Smooth muscle cell (in vitro differentiated cells): ENCODE measurements around the gene NDUFA12. TPM values are rescaled to one million over a fixed set of nuclear protein-coding genes. Genes with fewer than 3 reads are reported as not detected.

Experiments used
- DNase-seq: peaks from one replicate; lab custom pipeline; 2025; ENCODE audit not compliant: unreplicated experiment; lab: John Stamatoyannopoulos, UW
- H2AFZ ChIP-seq: fragments of 200-600 bp; sonication (generic); 2 replicates; pipeline ENCODE4 v1.6.0; 2016; ENCODE audit warnings: antibody characterized with exemption, low read depth, mild to moderate bottlenecking
- H3F3A ChIP-seq: fragments of 200-600 bp; sonication (generic); 2 replicates; pipeline ENCODE4 v1.6.0; 2017; ENCODE audit warnings: antibody characterized with exemption, low read depth
- H3K27ac ChIP-seq: fragments of 200-600 bp; sonication (generic); 2 replicates; pipeline ENCODE4 v1.5.1; 2016; ENCODE audit warnings: low read depth, mild to moderate bottlenecking
- H3K27me3 ChIP-seq: fragments of 200-600 bp; sonication (generic); 2 replicates; pipeline ENCODE4 v1.6.1; 2016; ENCODE audit warnings: low read depth, mild to moderate bottlenecking
- H3K36me3 ChIP-seq: fragments of 200-600 bp; sonication (generic); 2 replicates; pipeline ENCODE4 v1.5.1; 2016; ENCODE audit warnings: low read depth
- H3K4me1 ChIP-seq: fragments of 200-600 bp; sonication (generic); 2 replicates; pipeline ENCODE4 v1.5.1; 2016; ENCODE audit warnings: low read depth
- H3K4me2 ChIP-seq: fragments of 200-600 bp; sonication (generic); 2 replicates; pipeline ENCODE4 v1.6.0; 2016; ENCODE audit warnings: mild to moderate bottlenecking
- H3K4me3 ChIP-seq: fragments of 200-600 bp; sonication (generic); 2 replicates; pipeline ENCODE4 v1.5.1; 2016; ENCODE audit warnings: mild to moderate bottlenecking
- H3K79me2 ChIP-seq: fragments of 200-600 bp; sonication (generic); 2 replicates; pipeline ENCODE4 v1.6.0; 2016; ENCODE audit warnings: low read depth, mild to moderate bottlenecking
- H3K9ac ChIP-seq: fragments of 200-600 bp; sonication (generic); 2 replicates; pipeline ENCODE4 v1.6.0; 2016; ENCODE audit warnings: low read depth
- H3K9me3 ChIP-seq: fragments of 200-600 bp; sonication (generic); replicated peaks from 2 replicates; pipeline ENCODE4 v1.5.1; 2016; ENCODE audit warnings: low read depth
- H4K20me1 ChIP-seq: fragments of 200-600 bp; sonication (generic); 2 replicates; pipeline ENCODE4 v1.6.0; 2016; ENCODE audit warnings: low read depth
- CTCF ChIP-seq: fragments of 200-600 bp; sonication (generic); IDR thresholded peaks from 2 replicates; pipeline ENCODE4 v1.5.1; 2017; ENCODE audit warnings: borderline replicate concordance, mild to moderate bottlenecking, antibody characterized with exemption; ENCODE audit not compliant: insufficient read depth, poor library complexity, severe bottlenecking
- whole genome bisulfite sequencing: methylation state at CpG from one replicate; pipeline ENCODE4 v1.1.7; 2016; ENCODE audit warnings: low lambda C conversion rate; 5-methylcytosine and 5-hydroxymethylcytosine counted together
- polyA plus RNA-seq: library from polyadenylated mRNA; unstranded; fragments of >200 nt; fragmentation: Nextera tagmentation; extraction: Ambion mirVana; gene quantifications from 2 replicates; pipeline ENCODE4 v1.2.1, GENCODE V29; 2016
- total RNA-seq: library from RNA; depleted of rRNA; stranded (reverse); fragments of >200 nt; gene quantifications from 2 replicates; pipeline ENCODE4 v1.2.3, GENCODE V29; 2014

NDUFA12 gene
- total and polyA plus RNA-seq, 2 experiments from 2014 or later = 236 to 300 TPM

- no peaks in the 10 kb centered on the region for H3K27me3 ChIP-seq
- H3K9me3 ChIP-seq = no peaks in the 10 kb centered on the region
- H3K4me2 ChIP-seq = peak overlapping the region; percentile 70
- H3F3A ChIP-seq = peaks cover 10% of the 10 kb centered on the region
- 51% methylated on average over 2 of the region's 2 CpGs for WGBS
- no peak overlapping the region for H2AFZ ChIP-seq
- DNase-seq = no peak
- H3K9ac ChIP-seq = peak overlapping the region; percentile 36
- no peak for TF ChIP-seq CTCF
- peaks cover 29% of the 10 kb centered on the region for H3K79me2 ChIP-seq
- H3K36me3 ChIP-seq = no peaks in the 10 kb centered on the region
- H4K20me1 ChIP-seq = peaks cover 18% of the 10 kb centered on the region
- no peak overlapping the region for H3K4me3 ChIP-seq
- peaks cover 7% of the 10 kb centered on the region for H3K4me1 ChIP-seq
- peak overlapping the region; percentile 86 for H3K27ac ChIP-seq
These were observed 20.2 kb downstream of the NDUFA12 start for GRCh38 chr12:94983321-94983720.

GRCh38 chr12:94982456-94982855, 21.0 kb downstream of the NDUFA12 start:
- peaks cover 24% of the 10 kb centered on the region for H4K20me1 ChIP-seq
- no peaks in the 10 kb centered on the region for H3K36me3 ChIP-seq
- no peak for TF ChIP-seq CTCF
- no peak overlapping the region for H3K9ac ChIP-seq
- peaks cover 7% of the 10 kb centered on the region for H3K4me1 ChIP-seq
- peaks cover 29% of the 10 kb centered on the region for H3K79me2 ChIP-seq
- no peak overlapping the region for H2AFZ ChIP-seq
- peaks cover 10% of the 10 kb centered on the region for H3F3A ChIP-seq
- no peaks in the 10 kb centered on the region for H3K27me3 ChIP-seq
- no peak overlapping the region for H3K4me3 ChIP-seq
- no peak overlapping the region for H3K4me2 ChIP-seq
- WGBS = 78% methylated on average over 7 of the region's 7 CpGs
- H3K9me3 ChIP-seq = no peaks in the 10 kb centered on the region
- DNase-seq = no peak
- peak overlapping the region; percentile 86 for H3K27ac ChIP-seq

- H3K36me3 ChIP-seq = no peaks in the 10 kb centered on the region
- WGBS = 60% methylated on average over 4 of the region's 4 CpGs
- H3K79me2 ChIP-seq = peaks cover 30% of the 10 kb centered on the region
- no peak overlapping the region for H3K4me3 ChIP-seq
- DNase-seq = no peak
- H3K27ac ChIP-seq = no peak overlapping the region
- no peak overlapping the region for H3K4me2 ChIP-seq
- no peak overlapping the region for H2AFZ ChIP-seq
- H4K20me1 ChIP-seq = peaks cover 24% of the 10 kb centered on the region
- H3K27me3 ChIP-seq = no peaks in the 10 kb centered on the region
- H3K9ac ChIP-seq = no peak overlapping the region
- H3K4me1 ChIP-seq = peaks cover 7% of the 10 kb centered on the region
- no peaks in the 10 kb centered on the region for H3K9me3 ChIP-seq
- peak; percentile 42 for TF ChIP-seq CTCF
- H3F3A ChIP-seq = peaks cover 10% of the 10 kb centered on the region
These were observed 22.9 kb downstream of the NDUFA12 start for GRCh38 chr12:94980577-94980976.

- 94% methylated on average over 4 of the region's 4 CpGs for WGBS
These were observed 23.6 kb downstream of the NDUFA12 start for GRCh38 chr12:94979941-94980340.

More at GRCh38 chr12:94979941-94980340, 23.6 kb downstream of the NDUFA12 start:
- no peak overlapping the region for H3K27ac ChIP-seq
- peaks cover 36% of the 10 kb centered on the region for H3K79me2 ChIP-seq
- H3K4me3 ChIP-seq = no peak overlapping the region
- H3K4me2 ChIP-seq = no peak overlapping the region
- no peak for DNase-seq
- H3K4me1 ChIP-seq = peaks cover 7% of the 10 kb centered on the region
- H4K20me1 ChIP-seq = peaks cover 24% of the 10 kb centered on the region
- H3K27me3 ChIP-seq = no peaks in the 10 kb centered on the region
- no peaks in the 10 kb centered on the region for H3K36me3 ChIP-seq
- no peaks in the 10 kb centered on the region for H3K9me3 ChIP-seq
- no peak overlapping the region for H3K9ac ChIP-seq
- TF ChIP-seq CTCF = no peak
- H2AFZ ChIP-seq = no peak overlapping the region
- H3F3A ChIP-seq = peaks cover 10% of the 10 kb centered on the region
